ENCODE data around the gene NUDT3.
"Not testable (repeated sequence)": the region's sequence is repeated elsewhere in the genome, so short reads cannot be mapped to it uniquely, and the experiment has no call there.

NUDT3 gene

DNA sequence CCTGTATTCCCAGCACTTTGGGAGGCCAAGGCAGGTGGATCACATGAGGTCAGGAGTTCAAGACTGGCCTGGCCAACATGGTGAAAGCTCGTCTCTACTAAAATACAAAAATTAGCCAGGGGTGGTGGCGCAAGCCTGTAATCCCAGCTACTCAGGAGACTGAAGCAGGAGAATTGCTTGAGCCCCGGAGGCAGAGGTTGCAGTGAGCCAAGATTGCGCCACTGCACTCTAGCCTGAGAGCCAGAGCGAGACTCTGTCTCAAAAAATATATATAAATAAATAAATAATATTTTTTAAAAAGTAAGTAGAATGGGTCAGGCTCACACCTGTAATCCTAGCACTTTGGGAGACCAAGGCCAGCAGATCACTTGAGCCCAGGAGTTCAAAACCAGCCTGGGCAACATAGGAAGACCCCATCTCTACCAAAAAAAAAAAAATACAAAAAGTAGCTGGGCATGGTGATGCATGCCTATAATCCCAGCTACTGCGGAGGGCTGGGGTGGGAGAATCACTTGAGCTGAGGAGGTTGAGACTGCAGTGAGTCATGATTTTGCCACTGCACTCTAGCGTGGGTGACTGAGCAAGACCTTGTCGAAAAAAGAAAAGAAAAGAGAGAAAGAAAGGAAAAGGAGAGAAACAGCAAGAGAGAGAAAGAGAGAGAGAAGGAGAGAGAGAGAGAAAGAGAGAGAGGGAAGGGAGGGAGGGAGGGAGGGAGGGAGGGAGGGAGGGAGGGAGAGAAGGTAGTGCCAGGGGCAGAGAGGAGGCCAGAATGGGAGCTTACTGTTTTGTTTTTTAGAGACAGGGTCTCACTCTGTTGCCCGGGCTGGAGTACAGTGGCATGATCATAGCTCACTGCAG, 26.5 kb downstream of the NUDT3 start:
- DNase-seq: not testable (repeated sequence)

DNA sequence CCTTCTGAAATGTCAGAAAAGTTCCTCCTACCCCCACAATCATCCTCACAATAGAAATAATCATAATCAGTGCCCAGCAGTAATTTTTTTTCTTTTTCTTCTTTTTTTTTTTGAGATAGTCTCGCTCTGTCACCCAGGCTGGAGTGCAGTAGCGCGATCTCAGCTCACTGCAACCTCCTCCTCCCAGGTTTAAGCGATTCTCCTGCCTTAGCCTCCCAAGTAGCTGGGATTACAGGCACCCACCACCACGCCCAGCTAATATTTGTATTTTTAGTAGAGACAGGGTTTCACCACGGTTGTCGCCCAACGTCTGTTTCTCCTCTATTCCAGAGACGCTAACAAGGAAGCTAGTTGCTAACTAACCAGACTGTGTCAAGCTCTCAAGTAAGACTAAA, 28.8 kb downstream of the NUDT3 start:
- DNase-seq: not testable (repeated sequence)

DNA sequence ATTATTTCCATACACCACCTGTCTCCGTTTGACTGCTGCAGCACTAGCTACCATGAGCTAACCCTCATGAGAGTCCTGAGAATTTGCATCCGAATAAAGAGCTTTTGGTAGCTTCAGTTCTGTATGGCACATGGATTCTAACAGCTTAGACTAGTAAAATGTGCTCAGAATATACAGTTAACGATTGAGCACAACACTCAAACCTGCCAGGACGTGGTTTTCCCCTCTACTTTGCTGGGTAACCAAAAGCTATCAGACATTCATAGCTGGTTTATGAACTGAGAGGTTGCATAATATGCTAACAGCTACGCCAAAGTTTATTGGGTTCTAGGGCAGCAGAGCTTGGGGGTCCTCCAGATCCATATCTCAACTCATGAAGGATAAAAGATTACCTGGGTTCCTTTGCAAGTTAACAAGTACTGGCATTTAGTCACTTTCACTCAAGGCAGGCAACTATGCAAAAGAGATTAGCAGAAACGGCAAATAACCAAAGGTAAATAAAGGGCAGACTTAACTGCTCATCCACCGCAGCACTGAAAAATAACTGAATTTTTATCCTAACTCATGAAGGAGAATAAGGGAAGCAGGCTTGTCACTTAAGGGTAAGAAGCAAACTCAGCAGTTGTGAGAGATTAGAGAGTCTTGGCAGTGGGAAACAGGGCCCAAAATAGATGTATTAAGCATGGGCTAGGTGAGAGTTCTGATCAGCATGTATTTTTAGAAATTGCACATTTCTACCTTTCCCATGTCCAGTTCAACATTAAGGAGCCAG, 29.4 kb downstream of the NUDT3 start:
- no peak for DNase-seq

- no peak for DNase-seq
Measured at GRCh38 chr6:34362176-34362575, 30.3 kb downstream of the NUDT3 start.

GRCh38 chr6:34360556-34360955, 31.9 kb downstream of the NUDT3 start:
- no peak for DNase-seq

- no peak for DNase-seq
Measured at GRCh38 chr6:34359418-34360158, 32.9 kb downstream of the NUDT3 start.

DNA sequence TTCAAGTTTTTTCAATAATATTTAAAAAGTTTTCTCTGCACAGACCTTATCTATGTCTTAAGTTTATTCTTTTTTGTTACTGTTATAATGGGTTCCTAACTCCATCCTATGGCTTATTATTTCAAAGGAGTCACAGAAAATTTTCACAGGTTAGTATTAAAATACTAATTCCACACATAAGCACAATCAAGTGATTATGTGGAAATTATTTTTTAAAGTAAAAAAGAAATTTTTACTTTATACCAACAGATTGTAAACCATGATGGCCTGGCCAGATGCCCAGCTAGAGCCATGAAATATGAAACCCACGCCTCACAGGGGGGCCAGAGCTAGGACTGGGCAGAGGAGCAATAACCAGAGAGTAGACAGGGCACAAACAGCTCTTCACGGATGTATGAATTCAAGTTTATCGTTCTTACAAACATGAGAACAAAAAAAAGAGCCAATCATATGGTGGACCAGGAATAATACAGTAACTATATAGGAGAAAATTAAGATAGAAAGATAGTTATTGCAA, 34.0 kb downstream of the NUDT3 start:
- no peak for DNase-seq

DNA sequence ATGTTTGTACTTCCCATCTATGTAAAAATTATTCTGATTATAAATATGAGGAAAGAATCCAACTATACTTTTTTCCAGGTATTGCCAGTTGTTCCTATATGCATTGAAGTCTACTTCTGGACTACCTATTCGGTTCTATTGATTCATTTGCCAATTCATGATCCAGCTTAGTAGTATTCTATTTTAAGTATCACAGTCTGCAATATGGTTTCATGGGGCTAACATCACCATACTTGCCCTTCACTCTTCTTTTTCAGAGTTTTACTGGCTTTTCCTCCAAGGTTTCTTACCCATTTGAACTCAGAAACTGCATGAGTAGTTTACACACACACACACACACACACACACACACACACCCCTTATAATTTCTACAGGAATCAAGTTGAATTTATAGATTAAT, 34.5 kb downstream of the NUDT3 start:
- no peak for DNase-seq

GRCh38 chr6:34355889-34356288, 36.6 kb downstream of the NUDT3 start:
- DNase-seq: no peak

DNA sequence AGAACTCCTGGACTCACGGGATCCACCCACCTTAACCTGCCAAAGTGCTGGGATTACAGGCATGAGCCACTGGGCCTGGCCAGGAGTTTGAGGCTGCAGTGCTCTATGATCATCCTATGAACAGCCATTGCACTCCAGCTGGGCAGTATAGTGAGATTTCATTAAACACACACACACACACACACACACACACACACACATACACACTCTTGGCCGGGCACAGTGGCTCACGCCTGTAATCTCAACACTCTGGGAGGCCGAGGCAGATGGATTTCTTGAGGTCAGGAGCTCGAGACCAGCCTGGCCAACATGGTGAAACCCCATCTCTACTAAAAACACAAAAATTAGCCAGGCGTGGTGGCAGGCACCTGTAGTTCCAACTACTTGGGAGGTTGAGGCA, 38.2 kb downstream of the NUDT3 start:
- DNase-seq: not testable (repeated sequence)

GRCh38 chr6:34353530-34353929, 38.9 kb downstream of the NUDT3 start:
- not testable (repeated sequence) for DNase-seq

- no peak for DNase-seq
Measured at GRCh38 chr6:34352305-34352937, 40.0 kb downstream of the NUDT3 start.

DNA sequence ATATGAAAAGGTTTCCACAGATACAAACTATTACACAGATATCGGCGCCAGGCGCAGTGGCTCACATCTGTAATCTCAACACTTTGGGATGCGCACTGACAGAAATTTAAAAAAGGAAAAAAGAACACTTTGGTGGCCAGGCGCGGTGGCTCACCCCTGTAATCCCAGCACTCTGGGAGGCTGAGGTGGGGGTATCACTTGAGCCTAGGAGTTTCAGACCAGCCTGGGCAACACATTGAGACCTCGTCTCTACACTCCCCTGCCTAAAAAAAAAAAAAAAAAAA, 41.6 kb downstream of the NUDT3 start:
- DNase-seq: no peak

GRCh38 chr6:34350137-34350933, 42.1 kb downstream of the NUDT3 start:
- no peak for DNase-seq

GRCh38 chr6:34349211-34349610, 43.3 kb downstream of the NUDT3 start:
- DNase-seq: no peak

DNA sequence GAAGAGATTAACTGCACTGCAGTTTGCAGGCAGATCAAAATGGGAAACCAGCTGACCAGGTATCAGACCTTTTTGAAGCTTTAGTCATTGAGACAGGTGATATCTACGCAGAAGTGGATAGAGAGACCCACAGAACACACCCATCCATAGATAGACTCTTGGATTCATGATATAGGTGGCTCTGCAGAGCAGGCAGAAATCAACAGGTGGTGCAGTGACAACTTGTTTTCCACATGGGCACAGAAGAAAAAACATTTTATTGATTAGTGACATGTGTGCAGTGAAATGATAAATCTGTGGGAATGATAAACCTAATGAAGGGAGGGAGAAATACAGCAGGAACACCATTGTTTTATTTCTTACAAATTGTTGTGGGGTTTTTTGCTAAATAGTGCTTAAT, 45.2 kb downstream of the NUDT3 start:
- no peak for DNase-seq

GRCh38 chr6:34346175-34347119, 46.0 kb downstream of the NUDT3 start:
- no peak for DNase-seq

DNA sequence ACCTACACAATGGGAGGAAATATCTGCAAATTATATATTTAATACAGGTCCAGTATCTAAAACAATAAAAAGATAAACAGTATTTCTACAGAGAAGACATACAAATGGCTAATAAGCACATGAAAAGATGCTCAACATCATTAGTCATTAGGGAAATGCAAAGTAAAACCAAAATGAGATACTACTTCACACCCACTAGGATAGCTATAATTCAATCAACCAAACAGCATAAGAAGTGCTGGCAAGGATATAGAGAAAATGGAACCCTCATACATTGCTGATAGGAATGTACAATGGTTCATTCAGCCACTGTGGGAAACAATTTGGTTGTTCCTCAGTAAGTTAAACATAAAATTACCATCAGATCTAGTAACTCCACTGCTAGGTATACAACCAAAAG, 48.7 kb downstream of the NUDT3 start:
- no peak for DNase-seq

DNA sequence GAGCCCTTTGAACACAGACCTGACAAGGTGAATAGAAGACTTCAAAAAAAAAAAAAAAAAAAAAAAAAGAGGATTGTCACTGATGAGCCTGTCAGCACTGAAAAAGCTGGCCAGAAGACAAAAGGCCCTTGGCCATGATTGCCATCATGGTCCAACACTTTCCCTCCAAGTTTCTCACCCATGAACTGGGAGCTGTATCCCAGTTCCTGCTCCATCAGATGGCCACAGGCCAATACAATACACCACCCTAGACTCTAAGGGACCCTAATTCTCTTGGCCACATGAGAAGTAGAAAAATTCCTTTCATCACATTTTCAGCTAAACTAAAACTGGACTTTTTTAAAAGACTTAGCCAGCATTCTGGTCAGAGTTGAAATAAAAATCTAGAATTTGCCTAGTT, 50.2 kb downstream of the NUDT3 start:
- DNase-seq: no peak

- no peak for DNase-seq
Measured at GRCh38 chr6:34341481-34341971, 50.9 kb downstream of the NUDT3 start.
